HCT116 (cell line): ENCODE results near the gene DMAC2. TPM values are rescaled to one million over a fixed set of nuclear protein-coding genes. Genes with fewer than 3 reads are reported as not detected.

ENCODE experiments used
- ATAC-seq: fragments of 200-7000 bp; cut with Tn5 transposase; 2 replicates; pipeline ENCODE4 v1.9.1; 2020; ENCODE audit warnings: mild to moderate bottlenecking, moderate library complexity
- BruUV-seq: library from RNA; stranded (reverse); fragments of 400-500 nt; replicated peaks from 2 replicates; lab custom pipeline; 2021; lab: Mats Ljungman, UMichigan
- CTCF ChIA-PET: fragments of 300-600 bp; sonication (Branson Sonifier 250); formaldehyde crosslinking; loops from one replicate; lab custom pipeline; 2021; ENCODE audit warnings: antibody characterized with exemption; lab: Charles Lee
- POLR2A ChIA-PET: fragments of 300-600, 350-600 bp; sonication (Branson Sonifier 250); formaldehyde crosslinking; loops from one replicate; lab custom pipeline; 2021; ENCODE audit warnings: antibody characterized with exemption; lab: Charles Lee
- RAD21 ChIA-PET, 2 experiments: fragments of 300-600 bp; sonication (Branson Sonifier 250); formaldehyde crosslinking; loops; one replicate each; lab custom pipeline; 2023; ENCODE audit warnings: low total read pairs in 2 of 2; ENCODE audit not compliant: uncharacterized antibody in 2 of 2, unreplicated experiment in 2 of 2, low non-redundant PET in 1 of 2; lab: Charles Lee
- DNase-seq: peaks from one replicate; pipeline ENCODE4 v3.0.0-alpha.2; 2010; ENCODE audit warnings: low read depth, low spot score
- H2AFZ ChIP-seq: fragments of 200-600 bp; shearing (Covaris generic), sonication (generic); 2 replicates; pipeline ENCODE4 v1.6.1; 2017; ENCODE audit warnings: low read depth, mixed run types, mixed read lengths, antibody characterized with exemption, low read length; ENCODE audit not compliant: poor library complexity, severe bottlenecking
- H3K27ac ChIP-seq: 2 replicates; pipeline ENCODE4 v1.5.1; 2012; ENCODE audit warnings: low read depth, low read length
- H3K27me3 ChIP-seq: fragments of 200-600 bp; sonication (generic); 2 replicates; pipeline ENCODE4 v1.6.1; 2016; ENCODE audit warnings: mixed run types, low read length, mixed read lengths; ENCODE audit not compliant: insufficient read depth
- H3K36me3 ChIP-seq, 2 experiments: fragments of 200-500 bp in 1 of 2; fragments of 200-600 bp in 1 of 2; sonication (Bioruptor generic) in 1 of 2; sonication (generic) in 1 of 2; 2 replicates each; pipeline versions ENCODE4 v1.5.1 to v1.6.1; 2014 to 2016; ENCODE audit warnings: low read length in 2 of 2, inconsistent platforms in 1 of 2, mixed read lengths in 1 of 2, mixed run types in 1 of 2; ENCODE audit not compliant: insufficient read depth in 2 of 2, control insufficient read depth in 1 of 2
- H3K4me1 ChIP-seq, 2 experiments: fragments of 200-600 bp in 1 of 2; sonication (generic) in 1 of 2; 2 replicates each; pipeline versions ENCODE4 v1.5.1 to v1.6.1; 2012 to 2017; ENCODE audit warnings: low read length in 2 of 2, inconsistent platforms in 1 of 2, mild to moderate bottlenecking in 1 of 2, mixed read lengths in 1 of 2, mixed run types in 1 of 2, moderate library complexity in 1 of 2; ENCODE audit not compliant: insufficient read depth in 2 of 2, control insufficient read depth in 1 of 2
- H3K4me2 ChIP-seq: fragments of 200-600 bp; sonication (generic); 2 replicates; pipeline ENCODE4 v1.6.1; 2017; ENCODE audit warnings: mixed run types, low read length, mixed read lengths
- H3K4me3 ChIP-seq, 2 experiments: fragments of 200-600 bp in 1 of 2; sonication (generic) in 1 of 2; replicated peaks in 1 of 2; 2 replicates each; pipeline ENCODE4 v1.5.1; 2011 to 2016; ENCODE audit warnings: low read length in 2 of 2, control low read depth in 1 of 2, low read depth in 1 of 2, mild to moderate bottlenecking in 1 of 2, mixed read lengths in 1 of 2, mixed run types in 1 of 2
- H3K79me2 ChIP-seq: fragments of 200-600 bp; sonication (generic); 2 replicates; pipeline ENCODE4 v1.6.1; 2017; ENCODE audit warnings: mild to moderate bottlenecking, mixed run types, low read length, moderate library complexity, mixed read lengths; ENCODE audit not compliant: insufficient read depth
- H3K9ac ChIP-seq: fragments of 200-600 bp; sonication (generic); 2 replicates; pipeline ENCODE4 v1.6.1; 2016; ENCODE audit warnings: low read length, mixed read lengths
- H3K9me2 ChIP-seq: fragments of 200-600 bp; sonication (generic), shearing (Covaris generic); 2 replicates; pipeline ENCODE4 v1.6.1; 2017; ENCODE audit warnings: mixed run types, mild to moderate bottlenecking, moderate library complexity; ENCODE audit not compliant: insufficient read depth
- H3K9me3 ChIP-seq, 2 experiments: fragments of 200-500 bp in 1 of 2; fragments of 200-600 bp in 1 of 2; sonication (Bioruptor generic) in 1 of 2; sonication (generic) in 1 of 2; 2 replicates each; pipeline ENCODE4 v1.6.1; 2014 to 2017; ENCODE audit warnings: low read length in 2 of 2, mixed read lengths in 2 of 2, inconsistent platforms in 1 of 2, low read depth in 1 of 2, mild to moderate bottlenecking in 1 of 2, mixed run types in 1 of 2, moderate library complexity in 1 of 2; ENCODE audit not compliant: control insufficient read depth in 1 of 2, insufficient read depth in 1 of 2
- H4K20me1 ChIP-seq: fragments of 200-600 bp; sonication (generic), shearing (Covaris generic); 2 replicates; pipeline ENCODE4 v1.6.1; 2017; ENCODE audit warnings: mixed run types, mild to moderate bottlenecking, moderate library complexity; ENCODE audit not compliant: insufficient read depth
- CBX3 ChIP-seq: IDR thresholded peaks from 2 replicates; pipeline ENCODE4 v1.6.1; 2012; ENCODE audit warnings: low read depth
- CTCF ChIP-seq, 3 experiments: fragments of 200-600 bp in 1 of 3; sonication (generic) in 1 of 3; IDR thresholded peaks in 2 of 3; conservative IDR thresholded peaks in 1 of 3; 2 replicates each; pipeline ENCODE4 v1.5.1; 2012 to 2017; ENCODE audit warnings: low read depth in 2 of 3, low read length in 2 of 3, antibody characterized with exemption in 1 of 3, borderline replicate concordance in 1 of 3, control low read depth in 1 of 3, mild to moderate bottlenecking in 1 of 3, mixed read lengths in 1 of 3, mixed run types in 1 of 3, moderate library complexity in 1 of 3; ENCODE audit not compliant: insufficient read depth in 1 of 3
- EGR1 ChIP-seq: IDR thresholded peaks from 2 replicates; pipeline ENCODE4 v1.6.1; 2012; ENCODE audit warnings: low read depth
- EZH2 ChIP-seq: fragments of 200-600 bp; sonication (generic); IDR thresholded peaks from 2 replicates; pipeline ENCODE4 v1.6.1; 2017; ENCODE audit warnings: antibody characterized with exemption, mixed run types
- EZH2phosphoT487 ChIP-seq: fragments of 200-600 bp; IDR thresholded peaks from 2 replicates; pipeline ENCODE4 v1.6.1; 2018; ENCODE audit warnings: antibody characterized with exemption, borderline replicate concordance
- POLR2A ChIP-seq: IDR thresholded peaks from 2 replicates; pipeline ENCODE4 v1.7.0; 2011; ENCODE audit warnings: borderline replicate concordance; ENCODE audit not compliant: insufficient read depth, insufficient read length; ENCODE audit errors: extremely low read depth
- POLR2AphosphoS5 ChIP-seq: IDR thresholded peaks from 2 replicates; pipeline ENCODE4 v1.6.1; 2011; ENCODE audit warnings: mild to moderate bottlenecking, low read depth, low read length, moderate library complexity
- RAD21 ChIP-seq: IDR thresholded peaks from 2 replicates; pipeline ENCODE4 v1.6.1; 2012; ENCODE audit warnings: low read depth, mild to moderate bottlenecking
- REST ChIP-seq: IDR thresholded peaks from 2 replicates; pipeline ENCODE4 v1.6.1; 2012; ENCODE audit warnings: low read depth
- SIN3A ChIP-seq: IDR thresholded peaks from 2 replicates; pipeline ENCODE4 v1.6.1; 2012; ENCODE audit warnings: low read depth
- SP1 ChIP-seq: IDR thresholded peaks from 2 replicates; pipeline ENCODE4 v1.6.1; 2012; ENCODE audit warnings: low read depth
- SRF ChIP-seq: IDR thresholded peaks from 2 replicates; pipeline ENCODE4 v1.6.1; 2012; ENCODE audit warnings: low read depth
- YY1 ChIP-seq: IDR thresholded peaks from 2 replicates; pipeline ENCODE4 v1.6.1; 2011; ENCODE audit warnings: low read length, low read depth, moderate library complexity, mild to moderate bottlenecking; ENCODE audit not compliant: insufficient replicate concordance; ENCODE audit errors: extremely low read depth
- ZBTB33 ChIP-seq: IDR thresholded peaks from 2 replicates; pipeline ENCODE4 v1.6.1; 2011; ENCODE audit warnings: mild to moderate bottlenecking, low read length, moderate library complexity; ENCODE audit not compliant: insufficient replicate concordance; ENCODE audit errors: extremely low read depth
- ZFX ChIP-seq: fragments of 450-650 bp; IDR thresholded peaks from 2 replicates; pipeline ENCODE4 v1.6.1; 2017
- intact Hi-C: fragments of 100-400 bp; cut with micrococcal nuclease; formaldehyde crosslinking; loops from 2 replicates; pipeline ENCODE4 v1.10.0; 2022
- total RNA-seq: library from RNA; stranded (reverse); gene quantifications from one replicate; pipeline ENCODE4 v1.2.1, GENCODE V29; 2021; ENCODE audit not compliant: unreplicated experiment
- TF ChIP-seq, protein P1 (sequence below): IDR thresholded peaks from 2 replicates; pipeline ENCODE4 v1.6.1; 2012

The DMAC2 gene
- total RNA-seq, 1 experiment from 2014 or later: 65.6 TPM

GRCh38 chr19:41415154-41415571 is 24.5 kb downstream of the DMAC2 start:
- no peak overlapping the region for H2AFZ ChIP-seq
- TF ChIP-seq SP1 (no peak), POLR2A (no peak), YY1 (no peak), RAD21 (no peak), SIN3A (no peak), ZFX (no peak), CBX3 (no peak), ZBTB33 (no peak), EZH2 (no peak), POLR2AphosphoS5 (no peak), REST (no peak), EGR1 (no peak), SRF (no peak), CTCF (IDR thresholded peaks at IDR 0.05 in 2 of 3, conservative IDR thresholded peaks at IDR 0.05 in 1 of 3; ENCODE audit: borderline replicate concordance in 1 of 3, insufficient read depth in 1 of 3, low read depth in 2 of 3, low read length in 2 of 3) (no peak), EZH2phosphoT487 (no peak)
- TF ChIP-seq, protein P1, sequence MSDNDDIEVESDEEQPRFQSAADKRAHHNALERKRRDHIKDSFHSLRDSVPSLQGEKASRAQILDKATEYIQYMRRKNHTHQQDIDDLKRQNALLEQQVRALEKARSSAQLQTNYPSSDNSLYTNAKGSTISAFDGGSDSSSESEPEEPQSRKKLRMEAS: no peak
- TF ChIP-seq, all 23 proteins: peak for 0
- H3K9me3 ChIP-seq: no peaks in the 10 kb centered on the region
- H3K4me3 ChIP-seq: no peak overlapping the region
- no peaks in the 10 kb centered on the region for H4K20me1 ChIP-seq
- H3K79me2 ChIP-seq: no peaks in the 10 kb centered on the region
- peaks cover 3 to 6% of the 10 kb centered on the region in 2 experiments; a peak in 2 of 4 replicates for H3K36me3 ChIP-seq
- H3K27ac ChIP-seq: no peak overlapping the region
- CTCF ChIA-PET: interaction anchor here (0.7 kb wide), 1 partner anchor 28 kb away, joined by 3 read pairs; no protein-coding TSS in a partner anchor
- ATAC-seq: no peak
- H3K4me2 ChIP-seq: no peak overlapping the region
- intact Hi-C loops: no loop called here
- H3K9me2 ChIP-seq: no peaks in the 10 kb centered on the region
- BruUV-seq: no TSS peak
- H3K4me1 ChIP-seq: 0 out of 4 replicates have a peak, but pooled peaks cover 0 to 3% of the 10 kb centered on the region in 2 experiments
- POLR2A ChIA-PET: no interaction called here
- RAD21 ChIA-PET: no interaction called here
- DNase-seq: no peak
- no peak overlapping the region for H3K9ac ChIP-seq
- H3K27me3 ChIP-seq: no peaks in the 10 kb centered on the region
